Right lung (tissue), 5 donors: ENCODE data around the gene GNG13. TPM values are rescaled to one million over a fixed set of nuclear protein-coding genes. Genes with fewer than 3 reads are reported as not detected.
"Not testable (repeated sequence)": the region's sequence is repeated elsewhere in the genome, so short reads cannot be mapped to it uniquely, and the experiment has no call there.

Source experiments
- DNase-seq, 2 donors: peaks; one replicate each; pipeline ENCODE4 v3.0.0-alpha.2; 2013
- polyA plus RNA-seq, 5 donors: library from polyadenylated mRNA; unstranded; fragments of 120-200 nt; gene quantifications; one replicate each; pipeline versions ENCODE4 v1.2.1 to v1.2.3, GENCODE V29; 2013; ENCODE audit warnings: inconsistent platforms in 1 of 5, low replicate concordance in 1 of 5; ENCODE audit not compliant: insufficient read length in 5 of 5, insufficient read depth in 1 of 5

GNG13 gene
- polyA plus RNA-seq, 5 donors = 0.10 TPM; not detected in 4

DNA sequence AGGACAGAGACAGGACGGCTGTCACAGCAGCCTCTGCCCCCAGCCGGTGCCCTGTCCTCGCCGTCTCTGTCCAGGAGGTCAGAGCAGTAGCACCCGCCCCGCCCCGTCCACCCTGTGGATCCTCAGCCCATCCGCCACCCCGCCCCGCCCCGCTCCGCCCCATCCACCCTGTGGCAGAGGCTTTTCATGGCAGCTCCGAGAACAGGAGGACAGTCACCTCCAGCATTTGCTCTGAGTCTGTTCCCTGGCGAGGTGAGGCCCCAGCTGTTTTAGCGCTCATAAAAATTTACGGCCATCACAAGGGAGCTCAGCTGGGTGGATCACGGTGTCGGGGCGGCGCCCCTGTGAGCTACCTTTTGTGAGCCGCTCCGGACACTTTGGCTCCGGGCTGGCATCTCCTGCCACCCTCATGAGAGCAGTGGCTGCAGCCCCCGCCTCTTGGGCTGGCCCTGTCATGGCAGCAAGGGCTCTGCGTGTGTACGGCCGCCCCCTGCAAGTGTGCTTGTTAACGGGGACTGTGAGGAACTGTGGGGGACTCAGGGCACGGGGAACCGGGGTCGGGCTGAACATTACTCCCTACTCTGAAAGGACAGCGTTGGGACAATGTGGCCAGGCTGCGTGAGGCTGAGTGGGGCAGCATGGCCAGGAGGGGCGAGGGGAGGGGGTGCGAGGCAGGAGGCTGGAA, 32.3 kb upstream of the GNG13 start:
- DNase-seq = no peak

DNA sequence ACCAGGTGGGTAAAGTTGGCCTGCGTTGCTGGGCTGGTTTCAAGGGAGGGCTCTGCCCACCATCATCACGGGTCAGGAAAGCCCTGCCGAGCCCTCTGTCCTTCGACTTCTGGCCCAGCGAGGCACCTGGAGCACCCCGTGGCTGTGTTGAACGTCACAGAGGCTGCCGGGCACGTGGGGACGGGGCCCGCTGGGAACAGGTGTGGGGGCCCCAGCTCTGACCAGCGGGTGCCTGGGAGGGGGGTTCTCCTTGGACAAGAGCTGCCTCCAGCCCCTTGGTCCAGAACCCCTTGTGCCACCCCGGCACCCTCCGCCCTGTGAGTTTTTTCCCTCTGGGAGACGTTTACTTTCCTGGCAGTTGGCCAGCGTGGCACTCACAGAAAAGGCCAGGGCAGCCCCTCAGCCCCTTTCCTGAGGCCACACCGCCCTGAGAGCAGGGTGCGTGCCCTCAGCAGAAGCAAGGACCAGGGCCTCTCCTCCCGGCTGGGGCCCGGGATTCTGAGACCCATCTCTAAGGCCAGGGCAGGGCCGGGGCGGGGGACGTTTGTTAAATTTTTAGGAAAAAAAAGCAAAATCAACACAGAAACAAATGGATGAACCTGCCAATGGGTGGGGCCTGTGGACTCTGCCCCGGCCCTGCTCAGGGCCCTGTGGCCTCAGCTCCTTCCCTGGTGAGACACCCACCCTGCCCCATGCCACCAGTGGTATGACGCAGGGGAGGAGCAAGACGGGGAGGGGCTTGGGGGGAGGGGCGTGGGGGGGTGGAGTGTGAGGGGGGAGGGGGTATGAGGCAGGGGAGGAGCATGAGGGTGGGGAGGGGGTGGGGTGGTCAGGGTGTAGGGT, 31.3 kb upstream of the GNG13 start:
- no peak for DNase-seq

DNA sequence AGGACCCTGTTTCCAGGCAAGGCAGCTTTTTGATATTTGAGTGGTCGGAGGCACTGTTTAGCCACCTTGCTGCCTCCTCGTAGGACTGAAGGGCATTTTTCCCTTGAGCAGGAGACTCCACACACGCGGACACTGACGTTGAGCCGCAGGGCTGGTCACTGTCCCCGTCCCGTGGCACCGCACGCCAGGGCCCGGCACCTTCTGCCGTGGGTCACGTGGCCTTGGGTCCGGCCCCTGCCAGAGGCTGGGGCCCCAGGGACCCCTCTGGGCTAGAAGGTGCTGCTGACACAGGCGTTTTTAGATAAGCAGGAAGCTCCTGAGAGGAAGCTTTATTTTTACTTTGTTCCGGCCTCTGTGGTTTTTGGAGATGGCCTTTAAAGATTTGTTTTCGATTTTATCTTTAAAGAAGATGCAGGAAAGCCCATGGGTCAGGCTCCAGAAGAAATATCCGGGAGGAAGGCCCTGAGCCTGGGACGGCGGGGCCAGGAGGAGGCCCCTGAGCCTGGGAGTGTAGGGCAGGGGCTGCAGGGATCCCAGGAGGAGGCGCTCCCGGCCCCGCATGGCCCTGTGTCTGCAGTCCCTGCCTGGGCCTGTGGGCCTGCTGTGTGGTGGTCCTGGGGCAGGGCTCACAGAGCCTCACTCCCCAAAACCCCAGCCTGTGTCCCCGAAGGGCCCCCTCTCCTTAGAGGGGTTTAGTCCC, 30.5 kb upstream of the GNG13 start:
- DNase-seq = no peak

DNA sequence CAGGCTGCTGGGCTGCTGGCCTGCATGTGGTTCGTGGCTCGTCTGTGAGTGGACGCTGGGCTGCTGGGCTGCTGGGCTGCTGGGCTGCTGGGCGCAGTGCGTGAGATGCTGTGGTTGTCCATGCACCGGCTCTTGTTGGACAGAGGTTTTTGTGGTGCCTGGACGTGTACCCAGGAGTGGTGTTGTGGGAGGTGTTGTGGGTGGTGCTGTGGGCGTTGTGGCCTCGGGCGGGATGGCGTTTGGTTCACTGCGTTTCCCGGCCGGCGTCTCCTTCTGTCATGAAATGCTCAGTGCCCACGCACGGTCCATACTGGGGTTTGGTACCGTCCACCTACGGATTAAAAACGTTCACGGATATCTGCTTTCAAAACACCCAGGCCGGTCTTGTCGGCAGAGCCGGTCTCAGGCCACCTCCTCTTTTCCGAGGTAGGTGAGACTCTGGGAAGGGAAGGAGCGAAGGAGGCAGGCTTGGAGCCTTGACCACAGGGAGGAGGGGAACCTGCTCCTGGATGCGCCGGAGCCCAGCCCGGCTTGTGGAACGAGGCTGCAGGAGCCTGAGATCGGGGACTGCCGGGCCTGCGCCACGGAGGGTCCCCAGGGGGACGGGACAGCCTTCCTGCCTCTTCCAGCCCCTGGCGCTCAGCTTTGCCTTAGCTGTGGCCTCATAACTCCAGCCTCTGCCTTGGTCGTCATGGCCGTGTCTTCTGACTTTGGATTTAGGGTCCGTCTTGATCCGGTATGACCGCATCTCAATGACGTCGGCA, 29.8 kb upstream of the GNG13 start:
- DNase-seq = no peak

DNA sequence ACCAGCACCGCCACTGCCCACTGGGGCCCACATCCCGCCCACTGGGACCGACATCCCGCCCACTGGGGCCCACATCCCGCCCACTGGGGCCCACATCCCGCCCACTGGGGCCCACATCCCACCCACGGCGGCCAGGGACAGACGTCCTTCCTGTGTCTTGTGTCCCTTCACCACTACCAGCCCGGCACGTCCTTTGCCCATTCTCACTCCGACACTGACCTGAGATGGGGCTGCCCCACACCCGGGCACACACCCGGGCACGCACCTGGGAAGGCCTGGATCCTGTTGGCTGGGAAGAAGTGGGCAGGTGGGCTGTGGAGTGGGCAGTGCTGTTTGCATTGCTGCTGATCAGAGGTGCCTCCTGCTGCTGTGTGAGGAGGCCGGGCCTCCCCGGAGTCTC, 28.4 kb upstream of the GNG13 start:
- no peak for DNase-seq

DNA sequence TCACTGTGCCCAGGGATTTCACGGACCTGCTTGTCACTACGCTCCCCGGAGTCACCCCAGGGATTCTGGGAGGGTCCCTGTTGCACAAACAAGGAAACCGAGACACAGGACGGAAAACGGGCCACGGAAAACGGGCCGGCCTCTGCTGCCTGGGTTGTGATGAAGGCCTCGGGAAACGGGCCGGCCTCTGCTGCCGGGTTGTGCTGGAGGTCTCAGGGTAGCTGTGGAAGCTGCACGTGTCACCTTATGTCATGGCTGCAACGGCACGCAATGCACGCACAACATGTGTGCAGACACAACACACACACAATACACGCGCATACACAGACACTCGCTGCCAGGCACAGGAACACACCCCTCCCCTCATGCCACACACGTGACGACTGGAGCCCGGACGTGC, 27.0 kb upstream of the GNG13 start:
- no peak for DNase-seq

DNA sequence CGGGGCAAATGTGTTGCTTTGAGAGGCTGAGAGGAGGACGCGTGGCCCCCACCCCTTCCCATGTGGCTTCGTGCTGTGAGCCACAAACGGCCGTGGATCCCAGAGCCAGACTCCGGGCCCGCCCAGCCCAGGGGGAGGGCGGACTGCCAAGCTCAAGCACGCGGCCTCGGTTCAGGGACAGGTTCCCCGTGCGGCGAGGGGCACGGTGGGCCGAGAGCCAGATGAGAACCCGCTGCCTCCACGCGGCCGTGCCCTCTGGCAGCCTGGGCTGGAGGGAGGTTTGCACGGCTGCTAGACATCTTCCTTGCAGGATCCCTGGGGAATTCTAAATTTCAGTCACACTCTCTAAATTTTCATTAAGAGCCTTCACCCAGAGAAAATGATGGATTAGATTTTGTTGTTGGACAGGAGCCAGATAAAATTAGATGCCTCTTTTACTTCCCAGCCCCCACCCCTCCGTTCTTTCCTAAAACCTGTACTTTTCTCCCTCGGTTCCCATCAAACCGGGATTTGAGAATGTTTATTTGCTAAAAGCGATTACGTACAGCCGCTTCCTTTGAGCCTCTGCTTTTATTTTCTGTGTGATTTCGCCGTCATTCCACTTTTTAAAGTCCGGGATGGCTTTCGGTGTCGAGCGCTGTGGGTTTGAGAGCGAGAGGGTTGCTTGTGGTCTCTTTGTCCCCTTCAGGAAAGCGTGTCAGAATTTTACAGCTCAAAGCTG, 25.0 kb upstream of the GNG13 start:
- no peak for DNase-seq

DNA sequence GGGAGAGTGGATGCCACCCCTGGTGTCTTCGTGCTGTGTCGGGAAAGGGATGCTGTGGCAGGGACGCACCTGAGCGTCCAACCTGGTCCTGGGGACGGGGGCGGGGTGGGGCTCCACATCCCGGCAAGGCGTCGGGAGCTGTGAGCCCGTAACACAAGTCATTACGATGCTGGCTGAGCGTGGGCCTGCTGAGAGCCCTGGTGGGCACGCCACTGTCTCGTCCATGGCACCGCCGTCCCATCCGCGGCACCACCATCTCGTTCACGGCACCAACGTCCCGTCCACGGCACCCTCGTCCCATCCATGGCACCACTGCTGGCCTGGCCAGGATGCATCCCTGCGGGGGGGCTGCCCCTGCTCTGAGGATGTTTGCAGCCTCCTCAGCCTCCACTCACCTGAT, 24.1 kb upstream of the GNG13 start:
- no peak for DNase-seq

DNA sequence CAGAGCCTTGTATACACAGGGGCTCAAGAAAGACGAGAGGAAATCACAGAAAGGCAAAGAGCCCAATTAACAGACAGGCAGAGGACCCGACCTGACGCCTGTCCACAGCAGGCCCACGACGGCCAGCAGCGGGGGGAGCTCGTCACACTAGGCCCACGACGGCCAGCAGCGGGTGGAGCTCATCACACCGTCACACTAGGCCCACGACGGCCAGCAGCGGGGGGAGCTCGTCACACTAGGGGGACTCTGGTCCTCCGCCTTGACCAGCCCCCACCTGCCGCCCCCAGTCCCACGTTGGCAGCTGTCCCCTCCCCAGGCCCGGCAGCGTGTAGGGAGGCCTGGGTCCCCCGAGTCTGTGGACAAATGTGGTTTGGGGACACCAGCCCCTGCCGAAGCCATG, 23.7 kb upstream of the GNG13 start:
- DNase-seq = no peak

DNA sequence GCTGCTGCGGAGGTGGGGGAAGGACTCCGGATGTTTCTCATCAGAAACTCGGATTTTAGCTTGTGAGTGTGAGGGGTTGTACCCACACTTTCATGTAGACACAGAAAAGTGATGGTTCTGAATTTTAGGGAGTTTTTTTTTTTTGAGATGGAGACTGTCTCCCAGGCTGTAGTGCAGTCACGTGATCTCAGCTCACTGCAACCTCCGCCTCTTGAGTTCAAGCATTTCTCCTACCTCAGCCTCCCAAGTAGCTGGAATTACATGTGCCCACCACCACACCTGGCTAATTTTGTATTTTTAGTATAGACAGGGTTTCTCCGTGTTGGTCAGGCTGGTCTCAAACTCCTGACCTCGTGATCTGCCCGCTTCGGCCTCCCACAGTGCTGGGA, 22.4 kb upstream of the GNG13 start:
- no peak for DNase-seq

DNA sequence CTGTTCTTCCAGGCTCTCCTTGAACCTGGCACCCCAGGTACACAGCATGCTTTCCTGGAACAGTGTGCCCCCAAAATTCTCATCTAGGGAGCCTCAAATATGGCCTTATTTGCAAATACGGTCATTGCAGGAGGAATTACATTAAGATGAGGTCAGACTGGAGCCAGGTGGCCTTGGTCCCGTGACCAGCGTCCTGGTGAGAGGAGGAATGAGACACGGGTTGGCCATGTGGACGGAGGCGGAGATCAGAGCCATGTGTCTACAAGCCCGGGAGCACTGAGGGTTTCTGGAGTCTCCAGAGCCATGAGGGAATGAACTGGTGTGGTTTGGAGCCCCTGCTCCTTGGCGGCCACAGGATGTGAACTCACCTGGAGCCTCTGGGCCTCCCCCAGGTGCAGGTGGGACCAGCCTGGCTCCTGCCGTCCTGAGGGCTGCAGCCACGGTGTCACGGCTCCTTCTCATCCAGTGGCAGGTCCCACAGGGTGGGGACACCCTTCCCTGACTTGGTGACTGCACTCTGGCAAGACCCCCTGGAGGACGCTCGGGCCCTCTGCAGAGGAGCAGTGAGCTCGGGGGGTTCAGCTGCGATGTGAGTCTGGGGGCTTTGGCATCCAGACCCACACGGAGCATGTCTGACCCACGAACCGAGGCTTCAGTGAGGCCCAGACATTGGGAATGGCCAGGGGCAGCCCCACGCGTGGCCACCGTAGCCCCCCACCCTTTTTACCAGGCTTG, 21.8 kb upstream of the GNG13 start:
- no peak for DNase-seq

DNA sequence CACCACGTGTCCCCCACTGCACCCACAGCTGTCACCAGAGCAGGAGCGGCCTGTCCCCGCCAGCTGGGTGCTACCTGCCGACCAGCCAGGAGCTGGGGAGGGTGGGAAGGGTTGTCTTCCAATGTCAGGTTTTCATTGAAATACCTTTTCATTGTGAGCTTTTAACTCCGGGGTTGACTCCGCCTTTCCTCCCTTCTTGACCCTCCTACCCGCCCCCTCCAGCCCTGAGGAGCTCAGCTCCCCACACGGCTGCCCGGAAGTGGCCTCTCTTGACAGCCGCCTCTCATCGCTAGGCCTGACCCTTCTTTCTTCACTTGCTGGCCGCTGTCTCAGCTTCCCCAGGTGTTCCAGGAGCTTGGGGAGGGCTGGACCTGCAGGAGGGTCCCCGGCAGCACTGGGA, 21.2 kb upstream of the GNG13 start:
- no peak for DNase-seq

DNA sequence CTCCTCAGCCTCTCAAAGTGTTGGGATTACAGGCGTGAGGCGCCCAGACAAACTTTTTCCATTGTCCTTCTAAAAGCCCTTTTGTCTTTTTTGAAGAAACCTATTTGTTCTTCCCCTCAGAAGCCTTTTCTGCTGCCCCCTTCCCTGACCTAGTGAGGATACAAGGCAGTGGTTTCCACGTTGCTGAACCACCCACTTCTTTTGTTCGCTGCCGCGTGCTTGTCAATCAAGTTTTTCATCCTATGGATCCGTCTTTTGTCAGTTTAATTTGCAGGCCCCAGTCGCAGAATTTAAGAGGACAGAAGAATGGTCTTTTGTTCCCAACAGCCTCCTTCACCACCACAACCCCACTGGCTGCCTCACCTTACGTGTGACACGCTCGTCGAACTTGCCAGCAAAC, 20.2 kb upstream of the GNG13 start:
- DNase-seq = no peak

DNA sequence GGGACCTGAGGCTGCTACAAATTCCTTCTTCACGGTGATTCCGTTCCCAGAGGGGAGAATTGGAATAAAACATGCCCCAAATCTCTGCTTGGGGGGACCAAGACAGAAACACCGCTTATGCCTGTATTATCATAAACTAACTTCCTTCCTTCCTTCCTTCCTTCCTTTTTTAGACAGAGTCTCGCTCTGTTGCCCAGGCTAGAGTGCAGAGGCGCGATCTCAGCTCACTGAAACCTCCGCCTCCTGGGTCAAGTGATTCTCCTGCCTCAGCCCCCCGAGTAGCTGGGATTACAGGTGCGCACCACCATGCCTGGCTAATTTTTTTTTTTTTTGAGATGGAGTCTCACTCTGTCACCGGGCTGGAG, 19.5 kb upstream of the GNG13 start:
- not testable (repeated sequence) for DNase-seq

DNA sequence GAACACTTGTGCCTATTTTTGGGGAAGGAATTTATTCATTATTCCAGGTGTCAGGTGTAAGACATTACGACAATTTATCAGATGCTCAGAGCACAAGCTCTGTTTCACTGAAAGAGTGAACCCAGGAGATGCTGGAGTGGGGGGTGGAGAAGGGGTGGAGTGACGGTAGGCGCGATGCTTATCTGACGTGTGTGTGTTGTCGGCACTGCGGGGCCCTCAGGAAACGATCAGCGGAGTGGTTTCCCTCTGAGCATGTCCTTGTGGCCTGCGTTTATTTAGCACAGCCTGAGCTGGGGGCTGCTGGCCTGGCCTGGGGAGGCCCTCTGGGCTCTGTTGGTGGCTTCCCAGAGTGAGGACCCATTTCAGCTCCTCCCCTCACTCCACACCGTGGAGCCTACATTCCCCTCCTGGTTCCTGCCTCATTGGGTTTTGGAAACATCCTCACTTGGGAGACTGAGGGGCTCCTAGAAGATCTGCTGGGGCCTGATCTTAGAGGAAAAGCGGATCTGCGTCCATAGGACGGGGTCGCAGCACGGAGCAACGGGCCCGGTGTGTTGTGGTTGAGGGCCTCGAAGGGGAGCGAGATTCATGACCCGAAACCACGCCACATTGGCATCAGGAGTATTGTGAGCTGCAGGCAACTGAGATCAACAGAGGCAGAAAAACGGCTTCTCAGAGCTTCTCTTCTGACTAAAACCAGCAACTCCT, 19.0 kb upstream of the GNG13 start:
- DNase-seq = no peak

DNA sequence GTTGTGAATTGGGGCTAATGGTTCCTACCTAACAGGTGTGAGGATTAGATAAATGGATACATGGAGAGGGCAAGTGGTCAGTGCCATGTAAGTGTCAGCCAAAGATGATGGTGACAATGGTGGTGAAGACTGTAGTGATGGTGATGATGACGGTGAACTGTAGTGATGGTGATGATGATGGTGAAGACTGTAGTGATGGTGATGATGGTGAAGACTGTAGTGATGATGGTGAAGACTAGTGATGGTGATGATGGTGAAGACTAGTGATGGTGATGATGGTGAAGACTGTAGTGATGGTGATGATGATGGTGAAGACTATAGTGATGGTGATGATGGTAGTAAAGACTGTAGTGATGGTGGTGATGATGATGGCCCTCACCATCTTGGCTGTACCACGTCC, 18.1 kb upstream of the GNG13 start:
- no peak for DNase-seq

DNA sequence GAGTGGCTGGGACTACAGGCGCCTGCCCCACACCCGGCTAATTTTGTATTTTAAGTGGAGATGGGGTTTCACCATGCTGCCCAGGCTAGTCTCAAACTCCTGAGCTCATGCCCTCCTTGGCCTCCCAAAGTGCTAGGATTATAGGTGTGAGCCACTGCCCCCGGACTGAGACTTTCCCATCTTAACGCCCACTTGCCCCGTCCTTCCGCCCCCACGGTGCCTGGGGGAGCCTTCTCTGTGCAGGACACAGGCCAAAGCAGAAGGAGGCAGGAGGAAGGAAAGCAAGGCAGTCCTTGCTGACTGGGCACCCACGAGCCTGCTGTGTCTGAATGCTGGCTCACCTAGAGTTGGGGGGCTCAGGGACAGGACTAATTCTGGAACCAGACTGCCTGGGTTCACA, 17.6 kb upstream of the GNG13 start:
- no peak for DNase-seq

DNA sequence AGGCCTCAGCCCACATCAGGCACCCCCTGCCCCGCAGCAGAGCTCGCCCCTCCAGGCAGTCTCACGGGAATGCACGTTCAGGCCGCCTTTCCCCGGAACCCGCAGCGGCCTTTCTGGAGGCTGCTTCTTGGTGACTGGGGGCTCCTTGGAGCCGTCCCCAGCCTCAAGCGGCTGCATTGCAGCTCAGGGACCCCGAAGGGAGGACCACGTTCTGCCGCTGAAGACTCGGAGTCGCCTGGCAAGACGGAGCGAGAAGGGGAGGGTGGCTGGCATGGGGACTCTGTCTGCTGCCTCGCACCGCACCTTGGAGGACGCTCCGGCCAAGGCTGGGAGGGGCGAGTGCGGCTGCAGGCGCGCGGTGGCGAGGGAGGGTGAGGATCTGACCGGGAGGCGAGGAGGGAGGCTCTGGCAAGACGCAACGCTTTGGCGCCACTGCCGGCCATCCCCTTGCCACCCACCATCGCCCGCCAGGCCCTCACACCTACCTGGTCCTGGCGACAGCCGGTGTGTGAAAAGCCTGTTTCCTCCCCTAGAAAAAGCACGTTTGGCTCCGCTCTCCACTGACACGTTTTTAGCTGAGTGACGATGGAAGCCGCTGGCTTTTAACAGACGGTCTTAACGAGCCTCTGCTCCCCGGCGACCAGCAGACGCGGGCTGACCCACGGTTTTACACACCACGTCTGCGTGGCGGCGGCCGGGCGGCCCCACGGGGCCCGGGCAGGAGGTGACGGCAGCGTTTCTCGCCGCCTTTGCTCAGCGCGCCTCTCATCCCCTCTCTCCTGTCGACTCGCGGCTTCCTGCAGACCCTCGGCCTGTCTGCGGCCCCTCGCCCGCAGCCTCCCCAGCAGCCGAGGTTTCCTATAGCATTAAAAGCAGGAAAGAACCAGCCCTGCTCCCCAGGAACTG, 16.7 kb upstream of the GNG13 start:
- no peak for DNase-seq

DNA sequence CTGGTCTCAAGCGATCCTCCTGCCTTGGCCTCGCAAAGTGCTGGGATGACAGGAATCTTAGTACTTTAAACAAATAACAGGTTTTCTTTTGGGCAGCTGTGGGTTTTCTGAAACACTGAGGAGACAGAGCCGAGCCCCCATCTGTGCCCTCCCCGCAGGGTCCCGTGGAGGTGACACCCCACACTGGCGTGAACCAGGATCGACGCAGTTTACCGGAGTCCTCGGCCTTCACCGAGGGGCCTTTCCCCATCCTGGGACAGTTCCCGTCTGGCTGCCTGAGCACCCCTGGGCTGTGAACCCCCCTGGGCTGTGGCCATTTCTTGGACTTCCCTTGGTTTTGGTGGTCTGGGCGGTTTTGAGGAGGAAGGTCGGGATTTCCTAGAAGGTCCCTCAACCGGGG, 15.3 kb upstream of the GNG13 start:
- DNase-seq = no peak
